Right lobe of liver (tissue), 4 donors: ENCODE results near the gene MOV10.

Experiments
- POLR2A ChIP-seq: fragments of 450-650 bp; IDR thresholded peaks from one replicate; pipeline ENCODE4 v1.6.1; 2017; ENCODE audit warnings: antibody characterized with exemption, mild to moderate bottlenecking
- TF ChIP-seq, protein P1 (sequence below), 4 donors: fragments of 200-600 bp in 3 of 4; fragments of 450-650 bp in 1 of 4; IDR thresholded peaks; one replicate each; pipeline versions ENCODE4 v1.5.1 to v1.8.0; 2016 to 2022; ENCODE audit warnings: antibody characterized with exemption in 4 of 4, mild to moderate bottlenecking in 2 of 4
- donor health status: DM: no; HTN: no; CAD: no.
- donor health status: DM: no; HTN: no; CAD: no.
- donor health status: DM: no; HTN: yes; CAD: no.

DNA sequence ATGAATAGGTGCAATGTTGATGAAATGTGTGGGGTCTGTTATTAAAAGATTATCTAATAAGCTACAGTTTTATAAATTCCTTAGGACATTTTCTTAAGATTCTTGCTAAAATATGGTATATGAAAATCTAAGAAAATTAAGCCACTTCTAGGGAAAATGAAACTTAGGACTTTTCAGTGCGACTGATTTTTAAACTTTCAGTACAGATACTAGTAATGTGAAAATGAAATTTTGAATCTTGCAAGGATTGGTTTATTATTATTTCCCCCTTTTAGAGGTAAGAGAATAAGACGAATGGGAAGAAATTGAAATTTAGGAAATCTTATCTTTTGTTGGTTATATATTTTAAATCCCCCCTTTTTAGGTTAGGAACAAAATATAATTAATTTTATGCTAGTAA lies 38.4 kb upstream of the MOV10 start:
- TF ChIP-seq, protein P1, sequence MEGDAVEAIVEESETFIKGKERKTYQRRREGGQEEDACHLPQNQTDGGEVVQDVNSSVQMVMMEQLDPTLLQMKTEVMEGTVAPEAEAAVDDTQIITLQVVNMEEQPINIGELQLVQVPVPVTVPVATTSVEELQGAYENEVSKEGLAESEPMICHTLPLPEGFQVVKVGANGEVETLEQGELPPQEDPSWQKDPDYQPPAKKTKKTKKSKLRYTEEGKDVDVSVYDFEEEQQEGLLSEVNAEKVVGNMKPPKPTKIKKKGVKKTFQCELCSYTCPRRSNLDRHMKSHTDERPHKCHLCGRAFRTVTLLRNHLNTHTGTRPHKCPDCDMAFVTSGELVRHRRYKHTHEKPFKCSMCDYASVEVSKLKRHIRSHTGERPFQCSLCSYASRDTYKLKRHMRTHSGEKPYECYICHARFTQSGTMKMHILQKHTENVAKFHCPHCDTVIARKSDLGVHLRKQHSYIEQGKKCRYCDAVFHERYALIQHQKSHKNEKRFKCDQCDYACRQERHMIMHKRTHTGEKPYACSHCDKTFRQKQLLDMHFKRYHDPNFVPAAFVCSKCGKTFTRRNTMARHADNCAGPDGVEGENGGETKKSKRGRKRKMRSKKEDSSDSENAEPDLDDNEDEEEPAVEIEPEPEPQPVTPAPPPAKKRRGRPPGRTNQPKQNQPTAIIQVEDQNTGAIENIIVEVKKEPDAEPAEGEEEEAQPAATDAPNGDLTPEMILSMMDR (IDR thresholded peaks at IDR 0.05), result no peak
- TF ChIP-seq POLR2A, result no peak
